ENCODE measurements around the gene TMED10.
A peak's percentile ranks its signal among the peaks of the same experiment; 100 is the strongest.

The TMED10 gene

DNA sequence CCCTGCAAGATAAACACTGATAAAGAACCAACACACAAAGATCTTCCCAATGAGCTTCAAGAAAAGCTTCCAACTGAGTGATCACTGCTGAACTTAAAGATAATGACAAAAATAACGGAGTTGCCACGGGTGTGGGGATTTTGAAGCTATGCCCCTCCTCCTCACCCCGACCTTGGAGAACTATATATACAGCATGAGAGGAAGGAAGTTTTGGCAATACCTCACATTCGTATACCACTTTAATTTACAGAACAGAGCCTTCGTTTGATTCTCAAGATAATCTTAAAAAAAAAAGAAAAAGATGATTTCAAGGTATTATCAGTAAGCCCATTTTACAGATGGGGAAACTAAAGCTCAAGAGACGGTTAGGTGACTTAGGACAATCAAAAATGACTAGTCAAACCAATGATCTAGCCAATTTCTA, 50.3 kb downstream of the TMED10 start:
- no peak for DNase-seq

DNA sequence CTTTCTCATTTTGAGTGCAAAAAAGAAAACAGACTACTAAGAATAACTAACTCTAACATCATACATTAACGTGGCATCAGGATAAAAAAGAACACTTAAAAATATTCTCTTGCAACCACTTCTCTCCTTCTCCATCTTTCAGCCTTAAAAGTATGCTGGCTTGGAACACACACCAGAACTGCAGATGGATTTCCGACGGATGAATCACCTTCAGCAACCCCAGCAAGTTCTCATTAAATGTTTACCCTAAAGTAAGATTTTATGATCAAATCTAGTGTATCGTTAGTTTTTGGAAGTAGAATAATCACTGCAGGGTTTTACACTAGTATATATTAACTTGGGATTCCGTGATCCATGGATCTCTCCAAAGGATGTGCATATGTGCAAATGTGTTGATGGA, 50.8 kb downstream of the TMED10 start:
- no peak for DNase-seq

DNA sequence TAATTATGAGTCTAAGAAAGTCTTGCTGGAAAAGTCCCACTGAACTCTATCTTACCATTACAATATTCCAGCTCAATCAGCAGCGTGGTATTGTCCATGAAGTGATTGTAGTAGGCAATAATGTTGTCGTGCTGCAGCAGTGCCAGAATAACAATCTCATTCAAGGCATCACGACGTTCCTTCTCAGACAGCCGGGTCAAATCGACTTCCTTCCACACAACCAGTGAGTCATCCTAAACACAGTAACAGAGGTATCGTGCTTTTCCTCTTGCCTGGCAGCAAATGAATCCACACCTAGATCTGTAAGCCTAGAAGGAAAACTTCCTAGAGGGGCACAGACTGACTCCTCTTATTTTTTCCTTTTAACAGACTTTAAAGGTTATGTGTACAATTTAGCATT, 52.4 kb downstream of the TMED10 start:
- DNase-seq: peak in 1 of 2 experiments; percentile 31

DNA sequence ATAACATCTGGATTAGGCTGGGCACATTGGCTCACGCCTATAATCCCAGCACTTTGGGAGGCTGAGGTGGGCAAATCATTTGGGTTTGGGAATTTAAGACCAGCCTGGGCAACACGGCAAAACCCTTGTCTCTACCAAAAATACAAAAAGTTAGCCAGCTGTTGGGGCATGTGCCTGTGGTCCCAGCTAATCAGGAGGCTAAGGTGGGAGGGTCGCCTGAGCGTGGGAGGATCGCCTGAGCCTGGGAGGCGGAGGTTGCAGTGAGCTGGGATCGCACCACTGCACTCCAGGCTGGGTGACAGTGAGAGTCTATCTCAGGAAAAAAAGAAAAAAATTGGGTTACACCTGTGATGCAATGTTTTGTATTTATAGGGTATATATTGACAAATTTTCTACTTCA, 54.9 kb downstream of the TMED10 start:
- no peak for DNase-seq

DNA sequence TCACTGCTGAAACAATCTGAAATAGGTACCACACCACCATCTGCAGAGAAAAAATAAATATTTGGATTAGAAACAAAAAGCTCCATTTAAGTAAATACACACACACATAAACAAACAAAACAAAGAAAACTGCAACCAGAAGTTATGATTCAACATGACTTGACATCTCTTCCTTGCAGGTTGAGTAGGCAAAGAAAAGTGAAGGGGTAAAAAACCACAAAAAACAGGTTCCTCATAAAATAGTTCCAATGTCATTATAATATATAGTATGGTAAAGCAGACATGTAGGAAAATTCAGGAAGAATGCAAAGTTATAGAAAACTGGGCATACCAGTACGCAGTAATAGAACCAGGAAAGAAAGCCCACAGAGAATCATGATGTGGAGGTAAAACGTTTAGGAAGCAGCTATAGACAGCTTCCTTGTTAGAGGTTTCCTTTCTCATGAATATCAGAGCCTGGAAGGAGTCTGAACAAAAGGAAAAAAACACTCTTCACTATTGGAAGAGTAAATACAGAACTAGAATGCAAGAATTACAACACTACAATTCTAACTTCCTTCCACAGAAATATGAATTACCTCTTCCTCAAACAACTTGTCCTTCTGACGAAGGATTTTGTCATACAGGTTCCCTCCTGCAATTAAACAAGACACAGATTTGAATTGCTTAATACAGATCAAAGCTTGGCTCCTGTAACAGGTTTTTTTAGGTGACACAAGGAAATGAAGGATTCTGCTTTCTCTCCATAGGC, 55.7 kb downstream of the TMED10 start:
- DNase-seq: no peak

DNA sequence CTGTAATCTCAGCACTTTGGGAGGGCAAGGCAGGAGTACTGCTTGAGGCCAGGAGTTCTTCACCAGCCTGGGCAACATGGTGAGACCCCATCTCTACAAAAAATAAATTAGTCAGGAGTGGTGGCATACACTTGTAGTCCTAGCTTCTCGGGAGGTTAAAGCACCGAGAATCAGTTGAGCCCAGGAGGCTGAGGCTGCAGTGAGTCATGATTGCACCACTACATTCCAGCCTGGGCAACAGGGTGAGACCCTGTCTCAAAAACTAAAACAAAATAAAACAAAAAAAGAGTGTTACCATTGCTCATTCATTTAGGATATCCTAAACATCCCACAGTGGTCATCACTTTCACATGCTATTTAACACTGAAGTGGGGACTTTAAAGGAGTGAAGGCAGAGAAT, 57.4 kb downstream of the TMED10 start:
- DNase-seq: no peak

DNA sequence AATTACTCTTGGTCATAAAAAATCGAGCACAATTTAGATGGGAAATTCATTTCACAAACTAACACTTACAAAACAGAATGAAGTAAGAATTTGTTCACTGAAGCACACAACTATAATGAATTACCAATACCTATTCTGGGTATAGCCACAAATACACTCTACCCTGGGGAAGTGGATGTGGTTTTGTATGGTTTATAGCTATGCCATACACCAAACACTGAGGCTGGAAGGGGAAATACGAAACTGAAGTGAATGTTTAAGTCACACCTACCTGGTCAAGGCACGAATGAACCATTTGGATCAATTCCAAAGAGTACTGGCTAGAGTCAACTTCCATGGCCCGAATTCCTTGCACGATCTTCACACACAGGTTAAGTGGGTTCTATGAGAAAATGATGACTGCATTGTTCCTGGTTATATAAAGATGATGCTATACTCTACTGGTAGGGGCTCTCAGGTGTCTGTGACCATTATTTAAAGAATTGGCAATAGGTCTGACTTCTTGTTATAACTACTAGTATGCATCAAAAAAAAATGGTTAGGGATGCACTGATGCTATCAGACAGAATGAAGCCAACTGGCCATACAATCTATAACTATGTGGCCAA, 62.4 kb downstream of the TMED10 start:
- no peak for DNase-seq

DNA sequence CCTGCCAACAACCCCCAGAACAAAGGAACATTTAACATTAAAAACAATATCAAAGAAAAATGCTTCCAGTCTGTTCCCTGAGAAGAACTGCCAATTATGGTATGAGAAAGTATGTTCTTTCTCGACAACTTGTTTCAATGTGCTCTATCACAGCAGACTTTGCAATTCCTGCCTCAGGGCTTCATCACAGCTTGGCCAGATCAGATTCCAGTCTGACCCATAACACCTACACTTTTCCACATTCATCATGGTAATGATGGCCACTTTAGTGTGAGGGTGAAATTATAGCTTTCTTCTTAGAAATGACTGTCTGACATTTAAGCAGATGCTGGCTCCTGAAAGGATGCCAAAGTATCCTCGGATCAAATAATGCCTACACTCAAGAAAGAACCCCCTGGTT, 66.5 kb downstream of the TMED10 start:
- no peak for DNase-seq

DNA sequence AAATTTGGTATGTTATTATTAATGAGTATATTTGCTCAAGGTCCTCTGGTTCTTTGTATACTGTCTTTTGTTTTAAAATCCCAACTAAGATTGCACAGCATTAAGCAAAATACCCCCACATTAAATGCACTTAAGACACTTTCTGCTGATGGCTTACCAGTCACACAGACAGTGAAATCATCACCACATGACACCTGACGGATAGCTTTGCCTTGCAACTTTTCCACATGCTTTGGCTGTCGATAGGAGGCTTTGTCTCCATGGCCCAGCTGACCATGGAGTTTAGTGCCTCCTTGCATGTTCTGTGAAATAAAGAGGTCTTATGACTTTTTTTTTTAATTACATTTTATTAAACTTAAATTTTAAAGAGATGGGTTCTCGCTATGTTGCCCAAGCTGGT, 69.2 kb downstream of the TMED10 start:
- DNase-seq: no peak

DNA sequence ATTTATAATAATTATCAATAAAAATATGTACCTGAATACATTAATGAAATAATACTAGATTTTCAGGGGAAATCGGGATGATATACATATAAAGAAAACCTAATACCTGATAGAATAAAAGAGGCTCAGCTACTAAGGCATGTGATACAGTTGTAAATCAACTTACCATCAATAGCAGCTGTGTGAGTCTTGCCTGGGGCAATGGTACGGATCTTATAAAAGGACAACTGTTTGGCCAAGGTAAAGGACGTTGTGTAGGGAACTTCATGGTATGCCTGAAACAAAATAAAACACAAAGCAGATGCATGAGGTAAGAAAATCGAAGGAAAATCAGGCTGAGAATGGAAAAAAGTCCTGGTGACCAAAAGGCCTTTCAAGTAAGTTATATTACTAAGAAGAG, 74.9 kb downstream of the TMED10 start:
- DNase-seq: no peak

DNA sequence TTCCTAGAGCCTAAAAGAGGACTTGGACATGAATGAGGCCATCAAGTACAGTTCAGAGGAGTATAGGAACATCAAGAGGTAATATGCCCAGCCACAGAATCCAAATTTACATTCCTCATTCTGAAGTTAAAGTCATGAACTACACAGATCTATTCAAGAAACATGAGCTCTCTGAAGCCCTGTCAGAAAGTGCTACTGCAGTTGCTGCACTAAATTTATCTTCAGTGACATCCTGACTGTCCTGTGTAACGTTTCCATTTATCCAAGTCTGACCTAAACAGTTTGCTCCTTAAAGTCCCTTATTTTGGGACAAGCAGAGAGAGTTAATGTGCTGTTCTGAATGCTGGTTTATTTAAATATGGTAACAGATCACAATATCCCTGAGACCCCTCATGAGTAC, 77.7 kb downstream of the TMED10 start:
- no peak for DNase-seq

DNA sequence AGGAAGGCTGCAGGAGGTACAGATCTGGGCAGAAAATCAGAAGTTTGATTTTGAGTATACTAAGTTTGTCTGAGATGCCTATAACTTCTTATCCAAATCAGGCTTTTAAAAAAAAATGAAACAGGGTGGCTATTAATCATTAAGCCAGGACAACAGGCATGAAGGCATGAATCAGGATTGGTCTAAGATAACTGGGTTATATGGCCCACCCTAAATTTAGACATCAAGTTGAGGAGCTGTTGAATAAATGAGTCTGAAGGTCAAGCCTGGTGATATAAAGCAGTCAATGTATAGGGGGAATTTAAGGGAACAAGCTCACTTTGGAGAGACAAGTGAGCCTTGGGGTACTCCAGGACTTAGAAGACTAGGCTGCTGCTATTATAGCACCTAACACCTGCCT, 78.2 kb downstream of the TMED10 start:
- no peak for DNase-seq

DNA sequence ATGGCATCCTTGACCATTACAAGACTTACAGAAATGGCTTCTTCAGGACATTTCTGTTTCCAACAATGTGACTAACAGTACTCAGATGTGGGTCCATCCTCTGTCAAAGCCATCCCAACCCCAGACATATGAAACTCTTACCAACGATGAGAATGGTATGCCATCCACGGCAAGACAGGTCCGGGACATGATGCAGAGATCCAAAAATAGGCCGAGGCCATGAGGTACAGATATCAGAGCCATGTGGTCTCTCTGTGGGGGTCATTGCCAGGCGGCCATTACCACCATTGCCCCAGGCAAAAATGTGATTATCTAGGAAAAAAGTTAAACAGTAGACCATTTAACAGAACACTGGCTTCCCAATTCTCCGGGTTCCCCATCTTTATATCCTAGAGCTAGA, 79.5 kb downstream of the TMED10 start:
- DNase-seq: no peak

DNA sequence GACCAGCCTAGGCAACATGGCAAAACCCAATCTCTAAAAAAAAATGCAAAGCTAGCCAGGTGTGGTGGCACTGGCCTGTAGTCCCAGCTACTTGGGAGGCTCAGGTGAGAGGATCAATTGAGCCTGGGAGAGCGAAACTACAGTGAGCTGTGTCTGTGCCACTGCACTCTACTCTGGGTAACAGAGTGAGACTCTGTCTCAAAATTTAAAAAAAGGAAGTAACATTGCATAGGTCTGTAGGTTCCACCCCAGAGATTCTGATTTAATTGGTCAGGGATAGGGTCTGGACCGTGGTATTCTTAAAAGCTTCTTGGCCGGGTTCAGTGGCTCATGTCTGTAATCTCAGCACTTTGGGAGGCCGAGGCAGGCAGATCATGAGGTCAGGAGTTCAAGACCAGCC, 80.7 kb downstream of the TMED10 start:
- no peak for DNase-seq

DNA sequence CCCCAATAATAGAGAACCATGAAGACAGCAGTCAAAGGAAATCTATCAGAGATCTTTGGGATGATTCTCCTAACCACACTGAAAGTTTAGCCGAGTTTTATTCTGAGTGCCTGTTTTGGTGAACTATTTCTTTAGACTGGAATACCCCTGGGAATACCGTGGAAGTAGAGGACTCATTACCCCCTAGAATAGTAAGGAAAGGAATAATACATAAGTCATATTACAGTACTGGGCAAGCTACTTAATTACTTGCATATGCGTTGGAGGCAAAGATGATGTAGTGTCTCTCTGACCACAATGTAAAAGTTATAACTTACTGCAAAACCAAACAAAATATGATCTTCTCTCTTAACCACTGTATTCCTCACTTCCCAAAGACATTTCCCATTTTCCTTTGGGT, 81.5 kb downstream of the TMED10 start:
- DNase-seq: no peak

DNA sequence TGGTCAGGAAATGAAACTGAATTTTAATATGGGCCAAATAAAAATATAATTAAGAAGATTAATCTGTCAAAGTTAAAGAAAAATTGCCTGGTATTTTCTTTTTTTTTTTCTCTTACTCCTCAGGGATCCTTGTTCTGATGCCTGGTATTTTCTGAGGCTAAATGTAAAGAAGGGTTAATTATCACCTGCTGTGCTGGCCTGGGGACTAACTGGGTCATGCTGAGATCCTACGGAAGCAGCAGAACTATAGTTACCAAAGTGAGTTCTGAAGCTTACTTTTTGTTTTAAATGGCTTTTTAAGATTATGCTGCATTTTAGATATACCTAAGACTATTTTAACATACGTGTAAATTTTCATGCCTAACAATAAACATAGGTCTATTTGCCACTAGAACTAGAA, 83.7 kb downstream of the TMED10 start:
- no peak for DNase-seq

DNA sequence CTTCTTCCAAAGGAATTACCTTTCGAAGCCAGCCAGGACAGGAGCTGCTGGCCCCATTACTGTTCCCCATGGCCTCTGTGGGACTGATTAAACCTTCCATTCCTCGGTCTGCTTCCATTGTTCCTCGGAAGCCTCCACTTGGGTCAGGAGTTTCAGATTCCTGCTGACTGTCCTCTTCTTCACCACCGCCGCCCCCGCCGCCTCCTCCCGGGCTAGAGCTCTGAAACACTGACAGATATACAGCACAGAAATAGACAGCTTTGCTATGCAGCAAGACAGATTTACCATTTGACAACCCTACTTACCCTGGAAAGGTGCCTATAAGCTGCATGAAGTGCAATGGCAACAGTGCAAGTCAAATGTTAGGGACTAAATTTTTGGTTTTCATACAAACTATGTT, 85.2 kb downstream of the TMED10 start:
- DNase-seq: no peak

DNA sequence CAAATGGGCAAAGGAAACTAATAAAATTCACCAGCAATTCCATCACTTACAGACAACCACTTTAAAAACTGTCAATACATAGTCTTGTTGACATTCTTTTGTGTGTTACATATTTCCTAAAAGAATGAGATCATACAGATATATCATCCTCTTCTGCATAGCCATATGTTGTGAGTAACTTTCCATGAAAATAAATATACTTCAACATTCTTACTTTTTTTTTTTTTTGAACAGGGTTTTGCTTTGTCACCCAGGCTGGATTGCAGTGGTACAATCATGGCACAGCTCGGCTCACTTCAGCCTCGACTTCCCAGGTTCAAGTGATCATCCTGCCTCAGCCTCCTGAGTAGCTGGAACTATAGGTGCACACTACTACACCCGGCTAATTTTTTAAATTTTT, 86.1 kb downstream of the TMED10 start:
- DNase-seq: no peak

DNA sequence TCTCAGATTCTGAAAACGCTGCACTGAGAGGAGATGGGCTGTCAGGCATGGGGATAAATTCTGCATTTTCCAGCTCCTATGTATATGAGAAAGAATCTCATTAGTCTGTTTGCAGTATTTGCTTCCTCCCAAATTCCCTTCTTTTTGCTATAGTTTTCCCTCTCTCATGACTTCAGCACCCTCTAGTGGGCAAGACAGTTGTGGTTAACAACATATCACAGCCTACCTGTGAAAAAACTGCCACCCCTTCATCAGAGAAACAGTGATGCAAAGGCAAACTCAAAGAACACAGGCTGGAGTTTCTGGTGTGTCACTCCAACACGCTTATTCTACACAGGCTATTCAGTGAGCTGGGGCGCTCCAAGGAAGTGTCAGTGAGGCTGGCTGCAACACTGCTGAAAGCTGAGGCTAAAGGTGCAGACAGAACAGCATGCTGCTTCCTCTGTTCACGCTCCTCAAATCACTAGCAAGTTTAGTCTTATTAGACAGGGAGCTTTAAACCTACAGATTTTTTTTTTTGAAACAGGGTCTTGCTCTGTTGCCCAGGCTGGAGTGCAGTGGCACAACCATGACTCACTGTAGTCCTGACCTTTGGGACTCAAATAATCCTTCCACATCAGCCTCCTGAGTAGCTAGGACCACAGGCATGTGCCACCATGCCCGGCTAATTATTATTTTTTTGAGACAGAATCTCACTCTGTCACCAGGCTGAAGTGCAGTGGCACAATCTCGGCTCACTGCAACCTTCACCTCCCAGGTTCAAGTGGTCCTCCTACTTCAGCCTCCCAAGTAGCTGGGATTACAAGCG, 87.6 kb downstream of the TMED10 start:
- peak; percentile 32 to 35 for DNase-seq

DNA sequence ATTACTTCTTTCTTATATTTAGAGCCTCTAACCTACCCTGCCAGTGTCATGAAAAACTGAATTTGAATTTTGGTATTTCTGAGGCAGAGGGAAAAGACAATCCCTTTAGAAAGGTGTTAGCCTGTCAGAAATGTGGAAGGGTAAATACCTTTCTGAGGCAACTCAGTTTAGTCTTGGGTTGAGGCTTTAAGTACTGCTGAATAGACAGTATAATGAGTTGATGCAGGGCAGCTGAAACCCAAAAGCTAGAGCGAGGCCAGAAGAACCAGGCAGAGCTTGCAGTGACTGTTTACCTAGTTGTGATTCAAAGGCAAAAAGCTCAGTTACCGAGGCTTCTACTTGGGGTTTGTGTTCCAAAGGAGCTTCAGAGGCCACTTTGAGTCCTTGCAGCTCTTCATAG, 88.3 kb downstream of the TMED10 start:
- no peak for DNase-seq

DNA sequence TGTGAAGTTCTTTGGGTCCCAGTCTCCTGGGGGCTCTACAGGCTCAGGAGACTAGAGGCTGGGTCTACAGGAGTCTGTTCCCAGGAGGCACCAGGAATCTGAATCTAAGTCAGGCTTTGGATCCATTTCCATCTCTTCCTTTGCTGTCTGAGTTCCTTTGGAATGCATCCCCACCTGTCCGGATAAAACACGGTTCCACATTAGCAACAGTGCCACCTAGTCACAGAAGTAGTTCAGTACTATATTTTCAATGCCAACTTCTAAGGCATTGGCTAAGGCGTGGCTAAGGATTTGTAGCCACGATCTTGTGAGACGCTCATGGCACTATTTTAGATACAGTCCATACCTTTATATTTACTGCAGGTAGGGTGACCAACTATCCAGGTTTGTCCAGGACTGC, 91.9 kb downstream of the TMED10 start:
- DNase-seq: no peak

DNA sequence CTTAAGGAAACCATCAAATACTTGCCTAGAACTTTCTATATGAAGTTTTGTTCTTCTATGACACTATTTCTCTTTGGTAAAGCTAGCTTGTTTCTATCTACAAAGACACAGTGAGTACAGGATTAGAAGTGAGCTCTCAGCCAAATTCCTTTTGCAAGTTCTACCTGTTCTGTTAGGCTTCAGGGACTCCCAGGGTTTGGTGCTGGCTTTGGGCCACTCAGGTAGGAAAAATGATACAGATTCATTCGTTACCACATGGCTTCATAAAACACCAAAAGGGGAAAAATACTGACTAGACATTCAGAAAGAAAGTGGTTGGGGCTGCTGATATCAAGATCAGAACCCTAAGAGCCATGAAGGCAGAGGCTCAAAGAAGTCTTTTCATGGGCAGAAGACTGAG, 93.1 kb downstream of the TMED10 start:
- no peak for DNase-seq

DNA sequence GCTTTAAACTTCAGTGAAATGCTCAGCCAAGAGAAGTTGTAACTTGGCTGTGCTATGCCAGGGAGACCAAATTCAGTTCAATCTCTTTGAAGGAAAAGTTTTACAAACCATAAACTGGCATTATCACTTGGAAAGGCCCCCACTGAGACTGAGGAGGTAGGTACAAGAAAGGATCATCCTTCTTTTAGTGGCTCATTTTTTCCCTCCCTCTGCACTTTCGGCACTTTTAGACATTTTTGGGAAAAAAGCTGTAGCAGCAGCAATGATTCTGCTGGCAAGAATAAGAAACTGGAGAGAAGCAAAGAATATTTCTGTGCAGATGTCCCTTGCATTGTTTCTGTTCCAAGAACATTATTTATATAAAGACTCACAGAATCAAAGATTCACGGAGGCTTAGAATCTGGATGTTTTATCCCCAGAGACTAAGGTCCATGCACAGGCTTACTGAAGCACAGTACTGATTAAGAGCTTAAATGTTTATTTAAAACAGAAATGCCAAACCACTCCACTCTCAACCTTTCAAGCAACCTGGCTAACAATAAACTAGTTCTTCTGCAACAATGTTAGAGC, 94.7 kb downstream of the TMED10 start:
- no peak for DNase-seq

All from activated T-cell treated with anti-CD3 and anti-CD28 coated beads, Interleukin-2, amount 50 U/mL, for 48 hours (primary cell).